ENCODE measurements around the gene ATP5F1B.

GRCh38 chr12:56593909-56594621 is 51.7 kb downstream of the ATP5F1B start:
- TF ChIP-seq CTCF (IDR thresholded peaks at IDR 0.05) (peak; percentile 44 to 83 (median 72)), POLR2AphosphoS5 (IDR thresholded peaks at IDR 0.05) (peak in 1 of 4 donors; percentile 28), POLR2A (IDR thresholded peaks at IDR 0.05) (no peak), EP300 (IDR thresholded peaks at IDR 0.05) (no peak)
